GM10266 (cell line): ENCODE data around the gene ZNF746.
"Not testable (repeated sequence)": the region's sequence is repeated elsewhere in the genome, so short reads cannot be mapped to it uniquely, and the experiment has no call there.

Source experiments
- DNase-seq: peaks from one replicate; pipeline ENCODE4 v3.0.0; 2012; ENCODE audit errors: extremely low spot score
- CTCF ChIP-seq: IDR thresholded peaks from 2 replicates; pipeline ENCODE4 v1.5.1; 2012; ENCODE audit warnings: mild to moderate bottlenecking, low read depth; ENCODE audit not compliant: control insufficient read depth, insufficient read depth; ENCODE audit errors: missing control alignments

The ZNF746 gene

GRCh38 chr7:149449897-149450296 lies 47.7 kb downstream of the ZNF746 start:
- TF ChIP-seq CTCF, result no peak

GRCh38 chr7:149448961-149449360 lies 48.6 kb downstream of the ZNF746 start:
- DNase-seq, result no peak
- TF ChIP-seq CTCF, result no peak

More at GRCh38 chr7:149449897-149450296, 47.7 kb downstream of the ZNF746 start:
- DNase-seq, result no peak

DNA sequence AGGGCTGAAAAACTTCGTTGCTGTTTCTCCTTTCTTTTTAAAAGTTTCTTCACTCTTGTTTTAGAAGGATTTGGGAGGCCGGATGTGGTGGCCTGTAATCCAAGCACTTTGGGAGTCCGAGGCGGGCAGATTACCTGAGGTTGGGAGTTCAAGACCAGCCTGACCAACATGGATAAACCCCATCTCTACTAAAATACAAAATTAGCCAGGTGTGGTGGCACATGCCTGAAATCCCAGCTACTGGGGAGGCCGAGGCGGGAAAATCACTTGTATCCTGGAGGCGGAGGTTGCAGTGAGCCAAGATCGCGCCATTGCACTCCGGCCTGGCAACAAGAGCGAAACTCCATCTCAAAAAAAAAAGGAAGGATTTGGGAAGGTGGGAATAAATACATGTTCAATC lies 51.6 kb downstream of the ZNF746 start:
- not testable (repeated sequence) for DNase-seq

DNA sequence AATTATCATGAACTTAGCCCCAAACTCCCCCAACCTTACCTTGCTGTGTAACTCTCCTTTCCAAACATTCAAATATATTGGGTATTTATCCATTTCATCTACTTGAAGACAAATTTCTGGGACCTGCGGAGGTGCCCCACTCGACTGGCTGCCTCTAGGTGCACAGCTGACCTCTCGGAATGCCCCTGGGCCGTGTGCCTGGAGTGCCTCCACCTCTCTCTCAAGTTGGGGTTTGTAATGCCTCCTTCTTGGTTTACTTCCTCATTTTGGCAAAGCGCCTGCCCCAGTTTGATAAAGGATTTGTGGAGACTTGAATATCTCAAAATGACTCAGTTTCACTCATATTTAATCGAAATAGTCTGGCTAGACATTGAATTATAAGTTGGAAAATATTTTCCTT lies 53.3 kb downstream of the ZNF746 start:
- no peak for TF ChIP-seq CTCF
- no peak for DNase-seq

DNA sequence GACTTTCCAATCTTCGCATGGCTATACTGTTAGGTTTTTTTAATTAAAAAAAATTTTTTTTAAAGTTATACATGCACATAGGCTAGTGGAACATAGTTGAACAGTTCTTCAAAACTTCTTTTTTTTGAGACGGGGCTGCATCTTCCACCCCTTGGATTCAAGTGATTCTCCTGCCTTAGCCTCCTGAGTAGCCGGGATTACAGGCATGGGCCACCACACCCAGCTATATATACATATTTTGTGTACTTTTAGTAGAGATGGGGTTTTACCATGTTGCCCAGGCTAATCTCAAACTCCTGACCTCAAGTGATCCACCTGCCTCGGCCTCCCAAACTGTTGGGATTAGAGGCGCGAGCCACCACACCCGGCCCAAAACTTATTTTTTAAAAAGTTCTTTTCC lies 54.1 kb downstream of the ZNF746 start:
- no peak for TF ChIP-seq CTCF

GRCh38 chr7:149442924-149443323 lies 54.7 kb downstream of the ZNF746 start:
- no peak for DNase-seq
- TF ChIP-seq CTCF, result no peak

More for the DNA sequence above, 54.1 kb downstream of the ZNF746 start:
- DNase-seq, result no peak

GRCh38 chr7:149440222-149440621 lies 57.4 kb downstream of the ZNF746 start:
- no peak for TF ChIP-seq CTCF
- no peak for DNase-seq

DNA sequence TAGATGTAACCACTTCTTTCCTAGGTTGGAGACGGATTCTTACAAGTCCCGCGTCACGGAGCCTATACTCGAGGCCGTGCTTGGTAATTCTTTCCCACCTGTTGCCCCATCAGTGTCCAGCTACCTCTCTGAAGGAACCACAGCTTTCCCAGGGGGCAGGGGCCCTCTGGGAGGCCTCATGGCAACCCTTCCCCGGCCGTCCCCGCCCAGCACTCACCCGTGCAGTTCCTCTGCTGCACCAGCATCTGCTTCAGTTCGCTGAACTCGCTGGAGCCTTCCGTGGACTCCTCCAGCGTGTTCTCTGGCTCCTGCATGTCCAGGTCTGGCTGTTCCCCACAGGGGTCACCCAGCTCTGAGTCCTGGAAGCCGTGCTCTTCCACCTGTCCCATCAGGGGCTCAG lies 61.3 kb downstream of the ZNF746 start:
- DNase-seq, result no peak
- no peak for TF ChIP-seq CTCF
